ENCODE results near the gene RNU7-1. TPM values are rescaled to one million over a fixed set of nuclear protein-coding genes. Genes with fewer than 3 reads are reported as not detected.
A peak's percentile ranks its signal among the peaks of the same experiment; 100 is the strongest.

Gene RNU7-1
- total and polyA plus RNA-seq, 2 experiments from 2014 or later: not detected

DNA sequence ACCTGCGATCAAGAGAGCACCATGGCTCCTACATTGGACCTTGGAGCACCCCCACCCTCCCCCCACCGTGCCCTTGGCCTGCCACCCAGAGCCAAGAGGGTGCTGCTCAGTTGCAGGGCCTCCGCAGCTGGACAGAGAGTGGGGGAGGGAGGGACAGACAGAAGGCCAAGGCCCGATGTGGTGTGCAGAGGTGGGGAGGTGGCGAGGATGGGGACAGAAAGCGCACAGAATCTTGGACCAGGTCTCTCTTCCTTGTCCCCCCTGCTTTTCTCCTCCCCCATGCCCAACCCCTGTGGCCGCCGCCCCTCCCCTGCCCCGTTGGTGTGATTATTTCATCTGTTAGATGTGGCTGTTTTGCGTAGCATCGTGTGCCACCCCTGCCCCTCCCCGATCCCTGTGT lies 1.8 kb upstream of the RNU7-1 start:
- peaks cover 29% of the 10 kb centered on the region for H3K79me2 ChIP-seq
- H3K27me3 ChIP-seq: no peaks in the 10 kb centered on the region
- H3K4me1 ChIP-seq (ENCODE audit: insufficient read depth): peaks cover 27% of the 10 kb centered on the region
- no peak overlapping the region for H3K27ac ChIP-seq
- 90% methylated on average over 6 of the region's 12 CpGs for WGBS (ENCODE audit: low lambda C conversion rate, missing lambda C conversion rate)
- H3K9me3 ChIP-seq (ENCODE audit: low read depth): no peaks in the 10 kb centered on the region
- TF ChIP-seq EZH2phosphoT487 (IDR thresholded peaks at IDR 0.05; ENCODE audit: low read depth, severe bottlenecking, unreplicated experiment) (no peak), EZH2 (IDR thresholded peaks at IDR 0.05; ENCODE audit: borderline replicate concordance) (no peak), CTCF (IDR thresholded peaks at IDR 0.05; ENCODE audit: poor library complexity) (no peak)
- no peak overlapping the region for H2AFZ ChIP-seq
- DNase-seq (ENCODE audit: low spot score): no peak
- H4K20me1 ChIP-seq (ENCODE audit: insufficient read depth, poor library complexity, severe bottlenecking): no peaks in the 10 kb centered on the region
- no peak overlapping the region for H3K4me2 ChIP-seq
- no peaks in the 10 kb centered on the region for H3K36me3 ChIP-seq (replicated peaks; ENCODE audit: insufficient read depth, low read depth)
- H3K4me3 ChIP-seq: no peak overlapping the region
- no peaks in the 10 kb centered on the region for H3K9me2 ChIP-seq (replicated peaks; ENCODE audit: insufficient read depth)

DNA sequence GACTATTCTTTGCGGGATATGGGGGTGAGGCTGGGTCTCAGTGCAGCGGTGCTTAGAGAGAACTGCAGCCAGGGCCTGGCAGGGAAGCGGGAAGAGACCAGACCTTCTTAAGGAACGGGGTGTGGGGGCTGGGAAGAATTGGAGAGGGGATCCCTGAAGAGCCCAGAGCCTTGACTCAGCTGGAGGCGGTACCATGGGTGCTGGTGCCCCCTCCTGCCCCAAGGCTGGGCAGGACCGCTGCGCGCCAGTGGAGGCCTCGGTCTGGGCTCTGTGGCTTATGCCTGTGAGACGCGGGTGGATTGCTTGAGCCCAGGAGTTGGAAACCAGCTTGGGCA lies 1.3 kb upstream of the RNU7-1 start:
- Histone ChIP-seq H3K4me2 (no peak overlapping the region), H3K79me2 (peaks cover 28% of the 10 kb centered on the region), H4K20me1 (ENCODE audit: insufficient read depth, poor library complexity, severe bottlenecking) (no peaks in the 10 kb centered on the region), H3K9me2 (replicated peaks; ENCODE audit: insufficient read depth) (no peaks in the 10 kb centered on the region), H3K4me1 (ENCODE audit: insufficient read depth) (peaks cover 23% of the 10 kb centered on the region), H3K9me3 (ENCODE audit: low read depth) (no peaks in the 10 kb centered on the region), H2AFZ (no peak overlapping the region), H3K4me3 (no peak overlapping the region), H3K27me3 (no peaks in the 10 kb centered on the region), H3K36me3 (replicated peaks; ENCODE audit: insufficient read depth, low read depth) (no peaks in the 10 kb centered on the region), H3K27ac (peak overlapping the region; percentile 81)
- WGBS (ENCODE audit: low lambda C conversion rate, missing lambda C conversion rate): 98% methylated on average over 11 of the region's 11 CpGs
- no peak for DNase-seq (ENCODE audit: low spot score)
- TF ChIP-seq CTCF (IDR thresholded peaks at IDR 0.05; ENCODE audit: poor library complexity): no peak
- TF ChIP-seq EZH2phosphoT487 (IDR thresholded peaks at IDR 0.05; ENCODE audit: low read depth, severe bottlenecking, unreplicated experiment): no peak
- TF ChIP-seq EZH2 (IDR thresholded peaks at IDR 0.05; ENCODE audit: borderline replicate concordance): no peak

- Histone ChIP-seq H4K20me1 (ENCODE audit: insufficient read depth, poor library complexity, severe bottlenecking) (no peaks in the 10 kb centered on the region), H3K79me2 (peaks cover 33% of the 10 kb centered on the region), H3K9me3 (ENCODE audit: low read depth) (no peaks in the 10 kb centered on the region), H3K36me3 (replicated peaks; ENCODE audit: insufficient read depth, low read depth) (no peaks in the 10 kb centered on the region), H3K27me3 (no peaks in the 10 kb centered on the region), H3K4me1 (ENCODE audit: insufficient read depth) (peaks cover 19% of the 10 kb centered on the region), H2AFZ (no peak overlapping the region), H3K9me2 (replicated peaks; ENCODE audit: insufficient read depth) (no peaks in the 10 kb centered on the region), H3K4me2 (peak overlapping the region; percentile 88), H3K27ac (peak overlapping the region; percentile 81), H3K4me3 (no peak overlapping the region)
- DNase-seq (ENCODE audit: low spot score): peak; percentile 91
- TF ChIP-seq CTCF (IDR thresholded peaks at IDR 0.05; ENCODE audit: poor library complexity): no peak
- TF ChIP-seq EZH2 (IDR thresholded peaks at IDR 0.05; ENCODE audit: borderline replicate concordance): no peak
- TF ChIP-seq EZH2phosphoT487 (IDR thresholded peaks at IDR 0.05; ENCODE audit: low read depth, severe bottlenecking, unreplicated experiment): no peak
- WGBS (ENCODE audit: low lambda C conversion rate, missing lambda C conversion rate): 3% methylated on average over 13 of the region's 13 CpGs
Observed at GRCh38 chr12:6943389-6943721, 261 bp upstream of the RNU7-1 start.

All from hepatocyte (in vitro differentiated cells).